ENCODE results near the gene SLC8A1.
A peak's percentile ranks its signal among the peaks of the same experiment; 100 is the strongest.

The SLC8A1 gene

DNA sequence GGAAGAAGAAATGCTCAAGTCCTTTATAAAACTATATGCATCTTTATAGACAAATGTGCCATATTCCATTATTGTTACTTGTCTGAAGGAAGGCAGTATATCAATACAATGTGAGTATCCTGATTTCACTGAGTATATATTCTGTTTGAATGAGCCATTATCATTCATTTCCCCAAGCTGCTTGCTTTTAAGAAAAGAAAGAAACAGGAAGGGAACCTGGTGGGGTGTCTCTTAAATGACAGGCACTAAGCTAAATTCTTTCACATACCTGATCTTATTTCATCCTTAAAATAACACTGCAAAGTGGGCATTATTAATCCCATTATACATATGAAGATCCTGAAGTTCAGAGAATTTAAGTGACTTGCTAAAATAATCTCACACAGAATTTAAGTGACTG, 307.9 kb downstream of the SLC8A1 start:
- peaks cover 0 to 12% (median 3%) of the 10 kb centered on the region in 3 donors for H3K36me3 ChIP-seq
- H3K4me1 ChIP-seq, result no peaks in the 10 kb centered on the region
- no peaks in the 10 kb centered on the region for H3K9me3 ChIP-seq
- no peak for DNase-seq
- no peaks in the 10 kb centered on the region for H3K27me3 ChIP-seq
- TF ChIP-seq, protein P1, sequence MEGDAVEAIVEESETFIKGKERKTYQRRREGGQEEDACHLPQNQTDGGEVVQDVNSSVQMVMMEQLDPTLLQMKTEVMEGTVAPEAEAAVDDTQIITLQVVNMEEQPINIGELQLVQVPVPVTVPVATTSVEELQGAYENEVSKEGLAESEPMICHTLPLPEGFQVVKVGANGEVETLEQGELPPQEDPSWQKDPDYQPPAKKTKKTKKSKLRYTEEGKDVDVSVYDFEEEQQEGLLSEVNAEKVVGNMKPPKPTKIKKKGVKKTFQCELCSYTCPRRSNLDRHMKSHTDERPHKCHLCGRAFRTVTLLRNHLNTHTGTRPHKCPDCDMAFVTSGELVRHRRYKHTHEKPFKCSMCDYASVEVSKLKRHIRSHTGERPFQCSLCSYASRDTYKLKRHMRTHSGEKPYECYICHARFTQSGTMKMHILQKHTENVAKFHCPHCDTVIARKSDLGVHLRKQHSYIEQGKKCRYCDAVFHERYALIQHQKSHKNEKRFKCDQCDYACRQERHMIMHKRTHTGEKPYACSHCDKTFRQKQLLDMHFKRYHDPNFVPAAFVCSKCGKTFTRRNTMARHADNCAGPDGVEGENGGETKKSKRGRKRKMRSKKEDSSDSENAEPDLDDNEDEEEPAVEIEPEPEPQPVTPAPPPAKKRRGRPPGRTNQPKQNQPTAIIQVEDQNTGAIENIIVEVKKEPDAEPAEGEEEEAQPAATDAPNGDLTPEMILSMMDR (IDR thresholded peaks at IDR 0.05), result no peak
- H3K4me3 ChIP-seq, result no peak overlapping the region
- intact Hi-C loops (cut with DNase I; ENCODE audit: low total_unique reads), result no loop called here
- no peak overlapping the region for H3K27ac ChIP-seq

DNA sequence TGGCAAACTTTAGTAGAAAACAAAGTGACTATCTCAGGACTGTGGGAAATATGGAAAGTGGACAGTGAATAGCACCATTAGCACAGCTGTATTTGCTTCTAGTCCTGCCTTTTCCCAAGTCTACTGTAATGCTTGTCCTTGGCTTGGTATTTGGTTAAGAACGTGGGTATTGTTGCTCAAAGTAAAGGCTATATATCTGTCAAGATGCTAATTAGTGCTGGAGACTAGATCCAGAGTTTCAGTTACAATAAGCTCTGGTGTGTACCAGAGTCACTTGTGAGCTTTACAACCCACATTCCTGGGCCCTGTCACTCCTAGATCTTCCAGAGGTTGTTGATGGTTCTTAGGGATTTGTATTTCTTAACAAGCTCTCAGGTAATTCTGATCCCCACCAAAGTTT, 313.6 kb downstream of the SLC8A1 start:
- intact Hi-C loops (cut with DNase I; ENCODE audit: low total_unique reads), result no loop called here
- no peak overlapping the region for H3K4me3 ChIP-seq
- no peaks in the 10 kb centered on the region for H3K9me3 ChIP-seq
- H3K27ac ChIP-seq, result no peak overlapping the region
- H3K4me1 ChIP-seq, result no peaks in the 10 kb centered on the region
- no peaks in the 10 kb centered on the region for H3K27me3 ChIP-seq
- no peak for DNase-seq
- TF ChIP-seq, protein P1 (IDR thresholded peaks at IDR 0.05), result no peak
- peaks cover 0 to 14% (median 5%) of the 10 kb centered on the region in 3 donors for H3K36me3 ChIP-seq

DNA sequence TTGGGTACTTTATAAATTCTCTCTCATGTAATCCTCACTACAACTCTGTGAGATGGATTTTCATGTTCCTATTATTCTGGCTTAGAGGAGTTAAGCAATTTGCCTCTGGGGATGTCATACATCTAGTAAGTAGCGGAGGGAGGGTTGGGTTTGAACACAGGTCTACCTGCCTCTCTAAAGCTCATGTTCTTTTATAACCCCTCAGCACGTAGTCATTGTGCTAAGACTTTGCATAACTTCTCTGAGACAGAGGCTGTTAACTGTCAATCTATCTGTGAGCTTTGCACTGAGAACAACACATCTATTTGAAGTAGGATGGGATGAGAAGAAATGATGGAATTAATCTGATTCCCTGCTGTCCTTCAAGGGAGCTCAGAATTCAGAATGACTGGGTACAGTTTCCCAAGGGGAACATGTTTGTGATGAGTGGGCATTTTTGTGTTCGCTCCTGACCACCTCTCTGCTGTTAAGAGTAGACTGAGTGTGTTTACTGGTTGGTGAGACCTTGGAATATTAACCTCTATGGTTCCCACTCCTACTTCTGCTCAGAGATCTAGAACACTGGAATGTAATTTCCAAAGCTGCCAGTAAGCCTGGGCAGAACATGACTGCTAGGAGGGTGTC, 320.7 kb downstream of the SLC8A1 start:
- Histone ChIP-seq H3K4me3 (no peak overlapping the region), H3K36me3 (no peaks in the 10 kb centered on the region), H3K27ac (peak overlapping the region in 1 of 2 donors; percentile 32), H3K4me1 (peaks cover 0 to 39% (median 26%) of the 10 kb centered on the region in 4 donors), H3K27me3 (no peaks in the 10 kb centered on the region), H3K9me3 (no peaks in the 10 kb centered on the region)
- intact Hi-C loops (cut with DNase I; ENCODE audit: low total_unique reads), result no loop called here
- DNase-seq, result no peak
- TF ChIP-seq, protein P1 (IDR thresholded peaks at IDR 0.05), result no peak

DNA sequence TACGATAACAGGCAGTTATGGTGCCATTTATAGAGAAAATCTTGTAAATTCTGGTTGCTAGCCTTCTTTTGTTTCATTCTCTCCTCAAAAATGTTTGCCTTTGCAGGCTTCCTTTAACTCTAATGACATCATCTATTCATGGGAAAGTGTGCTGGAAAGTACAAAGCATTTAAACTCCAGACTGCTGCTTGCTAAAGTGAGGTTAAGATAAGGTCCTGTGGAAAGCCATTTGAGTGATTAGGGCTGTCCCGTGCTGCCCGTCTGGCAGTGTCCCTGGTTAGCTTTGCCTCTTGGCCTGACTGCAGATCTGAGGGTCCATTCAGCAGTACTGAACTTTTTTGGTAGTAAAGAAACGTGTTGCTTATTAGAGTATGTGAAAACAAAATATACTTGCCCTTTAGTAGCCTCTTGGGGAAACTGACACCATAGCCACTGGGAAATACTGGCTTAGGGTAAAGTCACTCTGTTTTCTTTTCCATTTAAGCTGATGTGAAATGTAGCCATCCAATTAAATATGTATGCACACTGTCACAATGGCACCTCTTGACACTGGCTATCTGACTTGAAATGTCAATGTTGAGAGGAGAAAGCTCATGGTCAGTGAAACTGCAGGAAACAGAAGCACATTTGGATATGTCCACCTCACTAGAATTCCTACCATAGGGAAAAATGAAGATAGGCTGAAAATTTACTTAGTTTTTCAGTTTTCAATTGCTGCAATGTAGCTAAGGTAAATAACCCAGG, 321.5 kb downstream of the SLC8A1 start:
- Histone ChIP-seq H3K27ac (peak overlapping the region; percentile 32 to 33), H3K27me3 (no peaks in the 10 kb centered on the region), H3K4me1 (peaks cover 0 to 39% (median 26%) of the 10 kb centered on the region in 4 donors), H3K36me3 (no peaks in the 10 kb centered on the region), H3K9me3 (no peaks in the 10 kb centered on the region), H3K4me3 (no peak overlapping the region)
- TF ChIP-seq, protein P1 (IDR thresholded peaks at IDR 0.05), result no peak
- DNase-seq, result no peak
- intact Hi-C loops (cut with DNase I; ENCODE audit: low total_unique reads), result no loop called here

DNA sequence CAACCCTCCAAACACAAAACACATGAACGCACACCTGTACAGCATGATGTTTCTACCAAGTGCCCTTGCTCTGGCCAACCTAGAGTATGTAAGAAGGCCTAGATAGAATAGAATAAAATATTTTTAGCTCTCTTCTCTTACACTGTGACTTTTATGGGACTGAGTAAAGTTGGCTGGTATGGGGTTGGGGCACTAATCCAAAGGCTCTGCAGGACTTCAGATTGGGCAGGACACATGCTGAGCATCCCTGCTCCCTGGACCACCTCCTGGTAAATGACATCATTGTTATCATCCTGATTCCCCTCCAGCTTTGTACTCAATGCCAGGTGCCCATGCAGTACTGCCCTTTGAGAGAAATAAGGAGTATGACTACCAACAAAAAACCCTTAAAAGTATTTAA, 322.2 kb downstream of the SLC8A1 start:
- no peaks in the 10 kb centered on the region for H3K27me3 ChIP-seq
- peak overlapping the region; percentile 32 to 33 for H3K27ac ChIP-seq
- no peaks in the 10 kb centered on the region for H3K36me3 ChIP-seq
- H3K4me1 ChIP-seq, result peaks cover 0 to 43% (median 26%) of the 10 kb centered on the region in 4 donors
- no peak for DNase-seq
- no peak overlapping the region for H3K4me3 ChIP-seq
- intact Hi-C loops (cut with DNase I; ENCODE audit: low total_unique reads), result no loop called here
- H3K9me3 ChIP-seq, result no peaks in the 10 kb centered on the region
- TF ChIP-seq, protein P1 (IDR thresholded peaks at IDR 0.05), result no peak
